Kidney glomerular epithelial cell (primary cell): Measurements from ENCODE around the gene THSD4.
"Not testable (repeated sequence)": the region's sequence is repeated elsewhere in the genome, so short reads cannot be mapped to it uniquely, and the experiment has no call there.

ENCODE experiments used
- DNase-seq: peaks from one replicate; lab custom pipeline; 2025; lab: John Stamatoyannopoulos, UW

THSD4 gene

GRCh38 chr15:71657141-71657540, 541.9 kb downstream of the THSD4 start:
- DNase-seq, result no peak

GRCh38 chr15:71658036-71658435, 542.8 kb downstream of the THSD4 start:
- no peak for DNase-seq

- DNase-seq, result no peak
These were observed 543.8 kb downstream of the THSD4 start for GRCh38 chr15:71658827-71659729.

DNA sequence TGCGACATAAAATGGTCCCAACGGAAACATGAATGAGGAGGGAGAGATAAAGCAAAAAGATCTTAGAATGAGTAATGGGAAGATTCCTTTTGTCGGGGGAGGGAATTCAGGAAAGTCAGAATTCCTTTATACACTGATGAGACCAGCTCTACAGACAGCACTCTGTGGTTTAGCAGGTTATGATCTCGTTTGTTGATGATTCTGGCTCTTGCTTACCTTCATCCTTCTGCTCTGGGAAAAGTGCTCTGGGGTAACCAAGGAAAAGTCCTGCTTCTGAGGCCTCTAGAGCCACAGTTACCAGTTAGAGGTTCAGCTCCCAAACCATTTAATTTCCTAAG, 544.4 kb downstream of the THSD4 start:
- peak; percentile 48 for DNase-seq

DNA sequence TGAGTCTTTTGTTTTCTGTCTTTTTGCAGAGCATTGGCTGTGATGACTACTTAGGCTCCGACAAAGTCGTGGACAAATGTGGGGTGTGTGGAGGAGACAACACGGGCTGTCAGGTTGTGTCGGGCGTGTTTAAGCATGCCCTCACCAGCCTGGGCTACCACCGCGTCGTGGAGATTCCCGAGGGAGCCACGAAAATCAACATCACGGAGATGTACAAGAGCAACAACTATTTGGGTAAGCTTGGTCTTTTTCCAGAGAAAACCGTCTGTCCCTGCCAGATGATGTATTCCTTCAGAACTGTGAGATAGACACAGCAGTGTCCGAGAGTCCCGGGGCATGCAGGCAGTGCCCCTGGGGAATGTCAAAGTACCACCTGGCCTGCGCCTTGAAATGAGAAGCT, 545.2 kb downstream of the THSD4 start:
- DNase-seq, result no peak

DNA sequence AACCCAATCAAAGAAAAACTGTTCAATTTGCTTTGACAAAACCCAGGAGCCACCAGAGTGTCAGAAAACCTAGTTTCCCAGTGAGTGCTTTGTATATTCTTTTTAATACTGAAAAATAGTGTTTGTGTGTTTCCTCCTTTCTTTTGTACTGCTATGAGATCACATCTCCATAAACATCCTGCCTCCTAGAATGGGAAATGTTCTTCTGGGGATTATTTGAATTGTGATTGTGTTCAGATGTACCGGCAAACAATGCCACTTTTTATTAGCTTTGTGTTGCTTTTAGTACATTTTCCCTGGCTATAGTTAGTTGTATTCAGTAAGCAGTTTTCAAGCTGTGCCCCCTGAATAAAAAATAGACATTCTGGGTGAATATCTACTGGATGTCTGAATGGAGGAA, 547.0 kb downstream of the THSD4 start:
- no peak for DNase-seq

DNA sequence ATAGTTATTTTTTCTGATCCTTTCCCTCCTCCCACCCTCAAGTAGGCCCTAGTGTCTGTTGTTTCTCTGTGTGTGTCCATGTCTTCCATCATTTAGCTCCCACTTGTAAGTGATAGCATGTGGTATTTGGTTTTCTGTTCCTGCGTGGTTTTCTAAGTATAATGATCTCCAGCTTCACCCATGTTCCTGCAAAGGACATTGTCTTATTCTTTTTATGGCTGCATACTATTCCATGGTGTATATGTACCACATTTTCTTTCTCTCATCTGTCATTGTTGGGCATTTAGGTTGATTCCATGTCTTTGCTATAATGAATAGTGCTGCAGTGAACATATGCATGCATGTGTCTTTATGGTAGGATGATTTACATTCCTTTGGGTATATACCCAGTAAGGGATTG, 549.4 kb downstream of the THSD4 start:
- DNase-seq, result no peak

- no peak for DNase-seq
These were observed 551.7 kb downstream of the THSD4 start for GRCh38 chr15:71666763-71667620.

DNA sequence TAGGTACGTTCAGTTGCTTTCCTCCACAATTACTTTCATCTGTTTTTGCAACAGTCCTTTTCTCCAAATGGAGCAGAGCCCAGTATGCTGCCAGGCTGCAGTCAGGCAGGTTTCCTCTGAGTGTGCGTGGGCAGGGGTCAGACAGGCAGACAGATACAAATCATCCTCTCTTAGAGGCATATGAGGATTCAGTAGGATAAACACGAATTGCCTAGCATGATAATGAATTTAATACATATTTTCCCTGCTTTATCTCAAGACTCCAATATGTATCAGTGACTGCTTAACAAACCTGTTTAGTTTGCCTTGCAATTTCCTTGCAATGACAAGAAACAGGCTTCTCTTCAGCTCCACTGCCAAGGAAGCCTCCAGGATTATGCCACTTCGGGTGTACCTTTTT, 554.4 kb downstream of the THSD4 start:
- peak; percentile 24 for DNase-seq

DNA sequence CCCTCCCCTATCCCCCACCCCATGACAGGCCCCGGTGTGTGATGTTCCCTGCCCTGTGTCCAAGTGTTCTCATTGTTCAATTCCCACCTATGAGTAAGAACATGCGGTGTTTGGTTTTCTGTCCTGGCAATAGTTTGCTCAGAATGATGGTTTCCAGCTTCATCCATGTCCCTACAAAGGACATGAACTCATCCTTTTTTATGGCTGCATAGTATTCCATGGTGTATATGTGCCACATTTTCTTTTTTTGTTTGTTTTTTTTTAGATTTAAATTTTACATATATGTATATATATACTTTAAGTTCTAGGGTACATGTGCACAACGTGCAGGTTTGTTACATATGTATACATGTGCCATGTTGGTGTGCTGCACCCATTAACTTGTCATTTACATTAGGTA, 555.0 kb downstream of the THSD4 start:
- not testable (repeated sequence) for DNase-seq

GRCh38 chr15:71674354-71674753, 559.1 kb downstream of the THSD4 start:
- DNase-seq, result no peak

GRCh38 chr15:71677352-71677751, 562.1 kb downstream of the THSD4 start:
- DNase-seq, result no peak

DNA sequence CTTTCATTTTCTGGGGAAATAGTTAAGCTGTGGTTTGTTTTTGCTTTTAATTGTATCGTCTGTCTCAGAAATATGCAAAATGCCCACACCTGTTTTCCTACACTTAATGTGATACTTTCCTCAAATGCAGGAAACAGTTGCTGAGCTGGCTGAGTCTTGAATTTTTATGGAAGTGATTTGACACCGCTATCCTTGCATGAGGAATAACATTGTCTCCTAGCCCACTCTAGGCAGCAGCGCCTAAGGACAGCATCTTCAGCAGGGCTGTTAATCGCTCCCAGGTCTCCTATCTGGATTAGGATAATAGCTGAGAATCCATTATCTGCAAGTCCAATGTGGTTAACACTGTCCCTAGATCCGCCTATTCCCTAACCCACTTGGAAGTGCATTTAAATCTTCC, 562.5 kb downstream of the THSD4 start:
- DNase-seq, result no peak

DNA sequence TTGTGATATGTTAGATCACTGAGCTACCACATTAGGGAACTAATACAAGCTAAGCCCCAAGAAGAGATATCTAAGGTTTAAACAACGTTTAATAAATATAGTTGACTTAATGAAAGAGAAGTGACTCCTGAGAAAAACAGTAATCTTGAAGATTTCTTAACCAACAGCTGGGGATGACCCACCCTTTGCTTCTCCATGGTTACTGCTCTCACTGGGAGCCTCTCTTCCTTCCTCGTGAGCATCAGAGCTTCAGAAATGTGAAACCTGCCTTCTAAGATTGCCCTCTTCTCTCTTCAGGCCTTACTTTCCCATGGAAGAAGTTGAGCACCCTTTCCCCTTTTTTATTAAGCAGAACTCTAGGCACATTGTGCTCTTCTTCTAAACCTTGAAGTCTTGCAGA, 562.9 kb downstream of the THSD4 start:
- DNase-seq, result no peak

- no peak for DNase-seq
These were observed 563.3 kb downstream of the THSD4 start for GRCh38 chr15:71678605-71679004.

DNA sequence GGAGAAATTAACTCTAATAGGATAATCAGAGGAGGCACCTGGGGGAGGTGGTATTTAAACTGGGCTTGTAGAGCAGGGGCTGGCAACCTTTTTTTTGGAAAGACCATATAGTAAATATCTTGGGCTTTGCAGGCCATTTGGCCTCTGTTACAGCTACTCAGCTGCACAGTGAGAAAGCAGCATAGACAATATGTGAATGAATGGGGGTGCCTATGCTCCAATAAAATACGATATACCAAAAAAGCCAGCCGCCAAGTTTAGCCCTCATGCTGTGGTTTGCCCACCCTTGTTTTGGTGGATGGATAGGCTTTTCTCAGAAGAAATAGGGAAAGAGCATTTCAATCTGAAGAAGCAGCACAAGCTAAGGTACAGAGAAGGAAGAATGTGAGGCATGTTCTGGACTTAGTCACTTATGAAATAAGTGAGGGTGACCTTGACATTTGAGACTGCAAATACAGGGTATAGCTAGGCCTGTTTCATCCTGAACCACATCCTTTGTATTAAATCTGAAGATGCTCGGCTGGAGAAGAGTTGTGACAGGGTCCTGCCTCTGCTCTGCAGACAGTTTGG, 564.0 kb downstream of the THSD4 start:
- DNase-seq, result no peak

GRCh38 chr15:71679793-71680353, 564.6 kb downstream of the THSD4 start:
- no peak for DNase-seq

DNA sequence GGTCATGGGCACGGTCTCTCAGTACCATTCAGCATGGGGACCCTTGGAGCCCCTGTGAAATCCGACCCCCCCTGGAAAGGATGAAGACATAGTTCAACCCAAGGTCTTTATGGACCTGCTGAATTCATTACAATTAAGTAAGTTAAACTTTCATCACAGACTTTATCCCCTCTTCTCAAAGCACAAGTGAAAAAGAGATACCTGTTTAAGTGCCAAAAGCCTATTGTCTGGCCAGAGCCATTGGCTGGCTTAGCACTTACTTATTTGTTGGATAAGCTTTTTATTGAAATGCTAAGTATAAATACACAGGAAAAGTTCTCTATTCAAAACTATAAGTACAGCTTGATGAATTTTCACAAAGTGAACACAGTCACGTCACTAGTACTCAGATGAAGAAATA, 566.7 kb downstream of the THSD4 start:
- DNase-seq, result no peak

GRCh38 chr15:71683411-71684274, 568.4 kb downstream of the THSD4 start:
- DNase-seq, result no peak

- DNase-seq, result no peak
These were observed 570.2 kb downstream of the THSD4 start for GRCh38 chr15:71685420-71685993.
